DND-41 (cell line): ENCODE data around the gene PPP1R16B.

Experiments used
- ATAC-seq: fragments of 200-7000 bp; cut with Tn5 transposase; 3 replicates; pipeline ENCODE4 v1.9.1; 2021; ENCODE audit warnings: low read depth; ENCODE audit not compliant: insufficient read depth
- DNase-seq: peaks from one replicate; pipeline ENCODE4 v3.0.0-alpha.2; 2020
- H2AFZ ChIP-seq: 2 replicates; pipeline ENCODE4 v1.6.0; 2012; ENCODE audit warnings: low read depth, low read length
- H3K27ac ChIP-seq: 2 replicates; pipeline ENCODE4 v1.5.1; 2012; ENCODE audit warnings: low read length, inconsistent platforms
- H3K27me3 ChIP-seq: fragments of 200-600 bp; sonication (generic); 2 replicates; pipeline ENCODE4 v1.6.0; 2012; ENCODE audit warnings: low read length, mild to moderate bottlenecking, inconsistent platforms; ENCODE audit not compliant: insufficient read depth, poor library complexity
- H3K36me3 ChIP-seq: 2 replicates; pipeline ENCODE4 v1.5.1; 2012; ENCODE audit warnings: low read length, inconsistent platforms; ENCODE audit not compliant: insufficient read depth
- H3K4me1 ChIP-seq: 2 replicates; pipeline ENCODE4 v1.5.1; 2012; ENCODE audit warnings: mild to moderate bottlenecking, low read length; ENCODE audit not compliant: insufficient read depth
- H3K4me2 ChIP-seq: 2 replicates; pipeline ENCODE4 v1.6.0; 2012; ENCODE audit warnings: mild to moderate bottlenecking, moderate library complexity, low read length, inconsistent platforms; ENCODE audit not compliant: insufficient read depth
- H3K4me3 ChIP-seq, 2 experiments: fragments of 200-600 bp in 1 of 2; shearing (Covaris generic) in 1 of 2; 2 replicates each; pipeline ENCODE4 v1.5.1; 2012 to 2016; ENCODE audit warnings: inconsistent platforms in 2 of 2, low read length in 2 of 2, mild to moderate bottlenecking in 2 of 2, low read depth in 1 of 2, moderate library complexity in 1 of 2
- H3K79me2 ChIP-seq: 2 replicates; pipeline ENCODE4 v1.6.0; 2012; ENCODE audit warnings: low read length, inconsistent platforms; ENCODE audit not compliant: insufficient read depth
- H3K9ac ChIP-seq: 2 replicates; pipeline ENCODE4 v1.6.0; 2012; ENCODE audit warnings: low read depth, mild to moderate bottlenecking, inconsistent platforms, low read length, moderate library complexity
- H3K9me3 ChIP-seq: 2 replicates; pipeline ENCODE4 v1.5.1; 2012; ENCODE audit warnings: low read length, moderate library complexity, mild to moderate bottlenecking, inconsistent platforms; ENCODE audit not compliant: insufficient read depth, severe bottlenecking
- H4K20me1 ChIP-seq: 2 replicates; pipeline ENCODE4 v1.6.0; 2012; ENCODE audit warnings: low read length; ENCODE audit not compliant: insufficient read depth
- CTCF ChIP-seq: IDR thresholded peaks from 2 replicates; pipeline ENCODE4 v1.5.1; 2012; ENCODE audit warnings: borderline replicate concordance, low read length, moderate library complexity, mild to moderate bottlenecking; ENCODE audit not compliant: poor library complexity, severe bottlenecking; ENCODE audit errors: extremely low read depth
- EZH2 ChIP-seq: IDR thresholded peaks from 3 replicates; pipeline ENCODE4 v1.6.1; 2012; ENCODE audit warnings: borderline replicate concordance, low read depth, mild to moderate bottlenecking, moderate library complexity, low read length, inconsistent platforms; ENCODE audit not compliant: severe bottlenecking

PPP1R16B gene

GRCh38 chr20:38770546-38770945 lies 35.0 kb upstream of the PPP1R16B start:
- DNase-seq (no peak), ATAC-seq (no peak)
- peaks cover 89% of the 10 kb centered on the region for H3K36me3 ChIP-seq
- H3K4me2 ChIP-seq: no peak overlapping the region
- no peak for TF ChIP-seq EZH2
- no peak for TF ChIP-seq CTCF
- H2AFZ ChIP-seq: no peak overlapping the region
- no peaks in the 10 kb centered on the region for H3K4me1 ChIP-seq
- H3K79me2 ChIP-seq: no peaks in the 10 kb centered on the region
- H3K27me3 ChIP-seq: no peaks in the 10 kb centered on the region
- H3K9ac ChIP-seq: no peak overlapping the region
- no peak overlapping the region for H3K27ac ChIP-seq
- H3K9me3 ChIP-seq: peaks cover 2% of the 10 kb centered on the region
- H4K20me1 ChIP-seq: peaks cover 4% of the 10 kb centered on the region; the same call in 1 of the 2 replicates
- H3K4me3 ChIP-seq: no peak overlapping the region

GRCh38 chr20:38770970-38771369 lies 34.5 kb upstream of the PPP1R16B start:
- no peak overlapping the region for H3K27ac ChIP-seq
- no peak overlapping the region for H3K4me2 ChIP-seq
- no peaks in the 10 kb centered on the region for H3K27me3 ChIP-seq
- no peak overlapping the region for H3K4me3 ChIP-seq
- no peak for TF ChIP-seq EZH2
- TF ChIP-seq CTCF: no peak
- H3K36me3 ChIP-seq: peaks cover 87% of the 10 kb centered on the region
- no peak overlapping the region for H2AFZ ChIP-seq
- no peak for DNase-seq
- H3K9ac ChIP-seq: no peak overlapping the region
- H3K9me3 ChIP-seq: peaks cover 2% of the 10 kb centered on the region
- H3K79me2 ChIP-seq: no peaks in the 10 kb centered on the region
- no peaks in the 10 kb centered on the region for H3K4me1 ChIP-seq
- no peak for ATAC-seq
- peaks cover 4% of the 10 kb centered on the region; the same call in 1 of the 2 replicates for H4K20me1 ChIP-seq

GRCh38 chr20:38771621-38772020 lies 33.9 kb upstream of the PPP1R16B start:
- DNase-seq: no peak
- H3K4me3 ChIP-seq: no peak overlapping the region
- H2AFZ ChIP-seq: no peak overlapping the region
- no peaks in the 10 kb centered on the region for H3K4me1 ChIP-seq
- H3K9ac ChIP-seq: no peak overlapping the region
- peaks cover 4% of the 10 kb centered on the region; the same call in 1 of the 2 replicates for H4K20me1 ChIP-seq
- TF ChIP-seq CTCF: no peak
- no peak overlapping the region for H3K4me2 ChIP-seq
- peaks cover 2% of the 10 kb centered on the region for H3K9me3 ChIP-seq
- H3K27ac ChIP-seq: no peak overlapping the region
- no peaks in the 10 kb centered on the region for H3K79me2 ChIP-seq
- no peak for ATAC-seq
- H3K36me3 ChIP-seq: peaks cover 85% of the 10 kb centered on the region
- no peaks in the 10 kb centered on the region for H3K27me3 ChIP-seq

GRCh38 chr20:38774167-38774566 lies 31.3 kb upstream of the PPP1R16B start:
- TF ChIP-seq CTCF (no peak), EZH2 (no peak)
- H3K4me3 ChIP-seq: no peak overlapping the region
- H3K4me1 ChIP-seq: no peaks in the 10 kb centered on the region
- H3K79me2 ChIP-seq: no peaks in the 10 kb centered on the region
- DNase-seq: no peak
- H2AFZ ChIP-seq: no peak overlapping the region
- H4K20me1 ChIP-seq: 0 out of 2 replicates have a peak, but pooled peaks cover 3% of the 10 kb centered on the region
- H3K9me3 ChIP-seq: peaks cover 2% of the 10 kb centered on the region
- no peak for ATAC-seq
- no peak overlapping the region for H3K9ac ChIP-seq
- peaks cover 62% of the 10 kb centered on the region for H3K36me3 ChIP-seq
- no peak overlapping the region for H3K4me2 ChIP-seq
- no peaks in the 10 kb centered on the region for H3K27me3 ChIP-seq
- no peak overlapping the region for H3K27ac ChIP-seq
